Activated CD4-positive, alpha-beta T cell treated with anti-CD3 and anti-CD28 coated beads, Interleukin-2, amount 50 U/mL, for 48 hours (primary cell): Measurements from ENCODE around the gene NNMT.

ENCODE experiments used
- DNase-seq, 2 experiments: peaks; one replicate each; pipeline ENCODE4 v3.0.0-alpha.2; 2020

Gene NNMT

DNA sequence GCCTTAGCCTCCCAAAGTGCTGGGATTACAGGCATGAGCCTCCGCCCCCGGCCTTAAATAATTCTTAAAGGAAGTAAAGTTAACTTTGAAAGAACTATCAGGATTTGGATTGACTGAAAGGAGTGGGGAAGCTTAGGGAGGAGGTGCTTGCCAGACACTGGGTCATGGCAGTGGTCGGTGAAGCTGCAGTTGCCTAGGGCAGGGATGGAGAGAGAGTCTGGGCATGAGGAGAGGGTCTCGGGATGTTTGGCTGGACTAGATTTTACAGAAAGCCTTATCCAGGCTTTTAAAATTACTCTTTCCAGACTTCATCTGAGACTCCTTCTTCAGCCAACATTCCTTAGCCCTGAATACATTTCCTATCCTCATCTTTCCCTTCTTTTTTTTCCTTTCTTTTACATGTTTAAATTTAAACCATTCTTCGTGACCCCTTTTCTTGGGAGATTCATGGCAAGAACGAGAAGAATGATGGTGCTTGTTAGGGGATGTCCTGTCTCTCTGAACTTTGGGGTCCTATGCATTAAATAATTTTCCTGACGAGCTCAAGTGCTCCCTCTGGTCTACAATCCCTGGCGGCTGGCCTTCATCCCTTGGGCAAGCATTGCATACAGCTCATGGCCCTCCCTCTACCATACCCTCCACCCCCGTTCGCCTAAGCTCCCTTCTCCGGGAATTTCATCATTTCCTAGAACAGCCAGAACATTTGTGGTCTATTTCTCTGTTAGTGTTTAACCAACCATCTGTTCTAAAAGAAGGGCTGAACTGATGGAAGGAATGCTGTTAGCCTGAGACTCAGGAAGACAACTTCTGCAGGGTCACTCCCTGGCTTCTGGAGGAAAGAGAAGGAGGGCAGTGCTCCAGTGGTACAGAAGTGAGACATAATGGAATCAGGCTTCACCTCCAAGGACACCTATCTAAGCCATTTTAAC, at the start of gene NNMT:
TSS of gene NNMT (plus strand) at position 724 of the 929 bp plus-strand sequence. CDS start at position 882, 158 bp downstream.
- DNase-seq, result no peak

DNA sequence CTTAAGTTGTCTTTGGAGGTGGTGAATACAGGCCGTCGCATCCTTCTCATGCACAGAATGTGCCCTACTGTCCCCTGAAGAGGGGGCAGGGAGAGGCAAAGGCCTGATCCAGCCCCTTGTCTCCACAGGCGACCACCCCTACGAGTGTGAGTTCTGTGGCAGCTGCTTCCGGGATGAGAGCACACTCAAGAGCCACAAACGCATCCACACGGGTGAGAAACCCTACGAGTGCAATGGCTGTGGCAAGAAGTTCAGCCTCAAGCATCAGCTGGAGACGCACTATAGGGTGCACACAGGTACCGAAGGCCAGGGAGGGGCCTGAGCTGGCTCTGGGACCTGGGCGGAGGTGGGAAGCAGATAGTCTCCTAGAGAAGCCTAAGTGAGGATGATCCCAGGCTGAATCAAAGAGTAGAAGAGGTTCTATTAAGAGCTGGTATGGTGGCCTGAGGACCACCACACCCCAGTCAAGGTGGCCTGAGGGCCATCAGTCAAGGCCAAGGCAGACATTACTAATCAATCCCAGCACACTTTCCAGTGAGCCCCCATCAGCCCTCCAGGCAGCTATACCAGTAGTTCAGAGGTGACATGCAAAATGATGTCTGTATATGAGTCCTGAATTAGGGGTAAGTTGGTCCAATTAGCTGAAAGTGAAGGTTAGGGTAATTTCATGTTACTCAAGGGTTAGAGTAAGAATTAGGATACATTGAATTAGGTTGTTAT, 49.0 kb upstream of the NNMT start:
- no peak for DNase-seq

GRCh38 chr11:114250180-114250579, 46.0 kb upstream of the NNMT start:
- no peak for DNase-seq

GRCh38 chr11:114250993-114251814, 45.0 kb upstream of the NNMT start:
- no peak for DNase-seq

GRCh38 chr11:114251815-114252337, 44.3 kb upstream of the NNMT start:
- DNase-seq, result no peak

- no peak for DNase-seq
Measured at GRCh38 chr11:114252767-114253166, 43.4 kb upstream of the NNMT start.

DNA sequence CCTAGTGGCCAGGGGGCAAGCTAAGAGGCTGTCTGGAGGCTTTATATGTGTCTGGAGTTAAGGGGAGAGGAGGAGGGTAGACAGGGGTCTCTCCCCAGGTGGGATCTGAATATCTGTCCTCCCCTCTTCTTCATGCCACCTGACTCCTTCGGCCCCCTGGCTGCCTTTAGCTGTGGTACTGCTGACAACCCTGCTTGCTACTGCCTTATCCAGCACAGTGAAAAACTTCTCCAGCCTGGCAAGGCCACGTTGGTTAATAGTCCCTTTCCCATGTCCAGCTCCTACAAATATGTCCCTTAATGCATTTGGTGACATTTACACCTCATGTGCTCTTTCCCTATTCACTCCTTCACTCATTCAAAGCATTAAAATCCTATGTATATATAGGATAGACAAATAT, 42.4 kb upstream of the NNMT start:
- DNase-seq, result no peak

GRCh38 chr11:114254571-114255146, 41.5 kb upstream of the NNMT start:
- no peak for DNase-seq

DNA sequence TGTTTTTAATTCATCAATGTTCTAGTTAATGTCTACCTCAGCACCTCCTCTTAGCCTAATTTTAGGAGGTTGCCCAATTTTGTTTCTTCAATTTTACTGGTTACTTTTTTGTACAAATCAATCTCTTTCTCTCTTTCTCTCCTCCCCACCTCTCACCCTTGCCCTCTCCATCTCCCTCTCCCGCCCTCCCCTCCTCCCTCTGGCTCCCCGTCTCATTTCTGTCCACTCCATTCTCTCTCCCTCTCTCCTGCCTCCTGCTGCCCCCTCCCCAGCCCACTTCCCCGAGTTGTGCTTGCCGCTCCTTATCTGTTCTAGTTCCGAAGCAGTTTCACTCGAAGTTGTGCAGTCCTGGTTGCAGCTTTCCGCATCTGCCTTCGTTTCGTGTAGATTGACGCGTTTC, 40.9 kb upstream of the NNMT start:
- DNase-seq, result no peak

DNA sequence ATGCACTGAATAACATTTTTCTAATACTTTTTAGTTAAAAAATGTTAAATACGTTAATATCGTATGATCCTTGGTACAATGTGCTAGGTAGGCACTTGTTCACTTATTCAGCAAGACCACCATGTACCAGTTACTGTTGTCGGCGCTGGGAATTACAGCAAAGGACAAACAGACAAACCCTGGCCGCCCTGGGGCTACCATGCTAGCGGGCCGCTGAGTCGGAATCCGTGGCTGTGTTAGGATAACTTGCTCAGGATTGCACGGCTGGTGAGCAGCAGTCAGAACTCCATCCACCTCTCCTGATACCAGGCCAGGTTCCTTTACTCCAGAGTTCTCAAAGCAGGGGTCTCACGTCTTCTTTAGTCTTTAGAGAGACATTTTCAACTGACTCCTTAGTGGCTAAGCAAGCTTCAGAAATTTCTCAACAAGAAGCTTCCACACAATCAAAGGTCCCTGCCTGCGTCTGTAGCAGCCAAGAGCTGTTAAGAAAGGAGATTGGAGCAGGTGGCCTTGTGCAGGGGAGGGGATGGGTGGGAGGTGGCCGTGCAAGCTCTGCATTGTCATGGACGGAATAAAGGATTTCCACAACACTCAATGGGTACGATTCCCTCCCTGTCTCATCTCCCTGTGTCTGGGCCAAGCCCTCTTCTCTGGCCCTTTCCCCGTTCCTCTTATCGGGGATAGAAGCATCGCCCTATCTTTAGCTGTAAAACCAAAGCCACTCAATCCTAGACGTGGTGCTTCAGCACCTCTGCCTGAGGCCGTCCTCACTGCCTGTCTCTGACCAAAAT, 39.8 kb upstream of the NNMT start:
- DNase-seq, result no peak

DNA sequence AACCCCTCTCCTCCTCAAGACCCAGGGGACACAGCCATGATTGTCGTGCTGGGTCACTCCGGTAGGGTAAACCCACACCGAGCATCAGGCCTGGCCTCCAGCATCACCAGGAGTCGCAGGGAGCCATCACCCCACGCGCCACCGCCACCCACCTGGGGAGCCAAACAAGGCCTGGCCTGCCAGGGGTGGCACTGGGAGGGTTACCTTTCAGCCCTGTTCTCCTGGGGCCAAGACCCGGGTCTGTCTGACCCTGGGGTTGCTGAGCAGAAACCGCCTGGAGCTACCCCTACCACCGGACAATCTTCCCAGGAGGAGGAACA, 39.3 kb upstream of the NNMT start:
- DNase-seq, result no peak

- DNase-seq, result no peak
Measured at GRCh38 chr11:114257621-114258558, 38.3 kb upstream of the NNMT start.

GRCh38 chr11:114258696-114259095, 37.5 kb upstream of the NNMT start:
- no peak for DNase-seq

- no peak for DNase-seq
Measured at GRCh38 chr11:114259124-114259526, 37.1 kb upstream of the NNMT start.

DNA sequence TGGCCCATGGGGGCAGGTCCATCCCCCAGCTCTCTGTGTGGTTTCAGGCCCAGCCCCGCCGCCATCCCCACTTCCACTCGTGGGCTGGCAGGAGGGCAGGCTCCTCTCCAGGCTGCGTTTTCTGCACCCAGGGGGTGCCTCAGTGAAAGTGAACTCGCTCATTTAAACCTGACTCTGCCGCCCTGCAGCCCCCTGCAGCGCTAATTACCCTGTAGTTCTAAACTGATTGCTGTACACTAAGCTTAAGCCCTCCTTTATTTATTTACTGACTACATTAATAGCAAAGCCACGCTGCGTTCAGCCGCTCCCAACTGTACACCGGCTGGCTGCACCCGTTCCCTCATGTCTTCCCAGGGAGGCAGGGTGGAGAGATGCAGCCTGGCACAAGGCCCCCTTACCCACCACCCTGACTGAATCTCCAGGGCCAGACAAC, 36.6 kb upstream of the NNMT start:
- no peak for DNase-seq

GRCh38 chr11:114260077-114260476, 36.1 kb upstream of the NNMT start:
- DNase-seq, result no peak

GRCh38 chr11:114260483-114260882, 35.7 kb upstream of the NNMT start:
- DNase-seq, result no peak

DNA sequence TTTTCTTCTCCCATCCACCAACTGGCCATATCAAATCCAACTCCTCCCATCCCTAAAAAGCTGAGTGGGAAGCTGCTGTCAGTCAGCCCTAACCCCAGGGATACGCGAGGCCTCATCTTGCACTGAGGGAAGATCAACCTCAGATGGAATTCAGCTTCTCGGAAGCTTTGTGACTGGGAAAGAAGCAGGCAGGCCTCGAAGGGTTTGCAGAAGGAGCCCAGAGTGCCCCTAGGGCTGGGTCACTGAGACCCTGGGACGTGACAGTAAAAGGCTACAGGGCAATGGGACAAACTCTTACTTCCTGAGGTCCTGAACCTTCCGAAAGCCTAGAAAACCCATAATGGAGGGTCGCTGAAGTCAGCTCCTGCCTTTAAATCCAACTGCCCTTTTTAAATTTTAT, 34.4 kb upstream of the NNMT start:
- no peak for DNase-seq

GRCh38 chr11:114262681-114263512, 33.3 kb upstream of the NNMT start:
- DNase-seq, result no peak
